H1 (cell line): ENCODE results near the gene TBX5. TPM values are rescaled to one million over a fixed set of nuclear protein-coding genes. Genes with fewer than 3 reads are reported as not detected.

ENCODE experiments used
- ASH2L ChIP-seq: fragments of 200-600, 300-600 bp; sonication (generic); IDR thresholded peaks from one replicate; pipeline ENCODE4 v1.7.1; 2017; ENCODE audit warnings: low read length
- PHF8 ChIP-seq: fragments of 200-600 bp; sonication (generic); conservative IDR thresholded peaks from 2 replicates; pipeline ENCODE4 v1.7.1; 2012; ENCODE audit warnings: low read depth, mild to moderate bottlenecking, inconsistent platforms, low read length, moderate library complexity
- RBBP5 ChIP-seq: IDR thresholded peaks from 2 replicates; pipeline ENCODE4 v1.7.1; 2012; ENCODE audit warnings: low read depth, mild to moderate bottlenecking, inconsistent platforms, low read length, moderate library complexity, borderline replicate concordance
- RXRA ChIP-seq: IDR thresholded peaks from 2 replicates; pipeline ENCODE4 v1.6.1; 2011; ENCODE audit warnings: low read depth, mild to moderate bottlenecking, low read length, moderate library complexity; ENCODE audit not compliant: insufficient read depth
- SIRT6 ChIP-seq: IDR thresholded peaks from one replicate; pipeline ENCODE4 v1.7.1; 2012; ENCODE audit warnings: low read length, inconsistent platforms
- TCF12 ChIP-seq: IDR thresholded peaks from 2 replicates; pipeline ENCODE4 v1.6.1; 2011; ENCODE audit warnings: low read depth, mild to moderate bottlenecking, low read length
- polyA plus RNA-seq, 7 experiments: library from polyadenylated mRNA; depleted of rRNA in 3 of 7; stranded (reverse) in 5 of 7; unstranded in 2 of 7; fragments of >200 nt in 5 of 7; fragments of 200-250 nt in 2 of 7; gene quantifications; 1 replicate in 5 of 7; 2 replicates in 1 of 7; 4 replicates in 1 of 7; pipeline versions ENCODE4 v1.2.1 to v1.2.3, GENCODE V29; 2011 to 2013; ENCODE audit warnings: missing spikeins in 2 of 7, mixed read lengths in 2 of 7
- total RNA-seq: library from RNA; stranded (reverse); fragmentation: NEBNext Ultra II Directional; extraction: Animal tissue kit (Norgen Biotek cat#: 25700); gene quantifications from 2 replicates; pipeline ENCODE4 v1.2.1, GENCODE V29; 2021

TBX5 gene
- total and polyA plus RNA-seq, 2 of the 8 experiments (the other 6 are each of a cell fraction or from before 2014, with no cell fraction given), result 0.05 TPM; not detected in 1

GRCh38 chr12:114395233-114395632 is 10.7 kb downstream of the TBX5 start (continued):
- TF ChIP-seq PHF8, result no peak
- TF ChIP-seq RXRA, result no peak
- no peak for TF ChIP-seq TCF12
- TF ChIP-seq RBBP5, result no peak
- no peak for TF ChIP-seq ASH2L
- no peak for TF ChIP-seq SIRT6
- TF ChIP-seq, all 59 proteins: peak for 0
